K562 (cell line): ENCODE measurements around the gene BSCL2. TPM values are rescaled to one million over a fixed set of nuclear protein-coding genes. Genes with fewer than 3 reads are reported as not detected.

Source experiments
- ATAC-seq: fragments of 200-7000 bp; cut with Tn5 transposase; 3 replicates; pipeline ENCODE4 v1.9.1; 2020; ENCODE audit warnings: moderate library complexity
- BruUV-seq: library from RNA; stranded (reverse); fragments of 400-500 nt; replicated peaks from 2 replicates; lab custom pipeline; 2021; lab: Mats Ljungman, UMichigan
- CTCF ChIA-PET: fragments of 300-600 bp; formaldehyde crosslinking; extraction: SDS; loops from one replicate; lab custom pipeline; 2021; ENCODE audit warnings: low intra/inter-chr PET ratio; lab: Yijun Ruan, JAX
- POLR2A ChIA-PET: fragments of 300-600, 350-650 bp; sonication (Branson Sonifier 250); formaldehyde crosslinking; extraction: SDS; loops from one replicate; lab custom pipeline; 2021; ENCODE audit warnings: antibody characterized with exemption, inconsistent platforms; lab: Yijun Ruan, JAX
- DNase-seq, 4 experiments: peaks; one replicate each; pipeline versions ENCODE4 v3.0.0 to v3.0.0-alpha.2; 2011 to 2018; ENCODE audit warnings: low spot score in 3 of 4, mixed read lengths in 3 of 4; ENCODE audit errors: extremely low read depth in 1 of 4
- FAIRE-seq: peaks from 2 replicates; lab custom pipeline; 2011; peaks lifted over from hg19 to GRCh38; lab: Jason Lieb, UNC
- H2AFZ ChIP-seq: 2 replicates; pipeline ENCODE4 v1.6.0; 2011; ENCODE audit warnings: low read depth, low read length, control low read depth, inconsistent platforms
- H3K27ac ChIP-seq: fragments of 200-600 bp; 3 replicates; pipeline ENCODE4 v1.8.0; 2011; ENCODE audit warnings: low read depth, mild to moderate bottlenecking, control low read depth, inconsistent platforms, low read length, moderate library complexity, mixed read lengths; ENCODE audit errors: extremely low read depth
- H3K27me3 ChIP-seq, 2 experiments: fragments of 300-600 bp in 1 of 2; 2 replicates in 1 of 2; 3 replicates in 1 of 2; pipeline versions ENCODE4 v1.6.0 to v1.8.0; 2011; ENCODE audit warnings: inconsistent platforms in 2 of 2, low read length in 2 of 2, mild to moderate bottlenecking in 1 of 2, mixed read lengths in 1 of 2, moderate library complexity in 1 of 2; ENCODE audit not compliant: control insufficient read depth in 2 of 2, insufficient read depth in 2 of 2
- H3K36me3 ChIP-seq: fragments of 300-600 bp; 3 replicates; pipeline ENCODE4 v1.8.0; 2011; ENCODE audit warnings: mild to moderate bottlenecking, low read length, inconsistent platforms; ENCODE audit not compliant: control insufficient read depth, insufficient read depth
- H3K4me1 ChIP-seq, 2 experiments: fragments of 200-600 bp in 1 of 2; replicated peaks in 1 of 2; 2 replicates in 1 of 2; 3 replicates in 1 of 2; pipeline versions ENCODE4 v1.5.1 to v1.8.0; 2011; ENCODE audit warnings: inconsistent platforms in 2 of 2, low read length in 2 of 2, mild to moderate bottlenecking in 1 of 2, mixed read lengths in 1 of 2, moderate library complexity in 1 of 2; ENCODE audit not compliant: control insufficient read depth in 2 of 2, insufficient read depth in 2 of 2
- H3K4me2 ChIP-seq: 2 replicates; pipeline ENCODE4 v1.6.1; 2011; ENCODE audit warnings: low read length, control low read depth, inconsistent platforms, mixed read lengths; ENCODE audit not compliant: insufficient read depth
- H3K4me3 ChIP-seq: fragments of 200-600 bp; sonication (generic), shearing (Covaris generic); 2 replicates; pipeline ENCODE4 v1.5.1; 2016; ENCODE audit warnings: control low read depth, inconsistent platforms
- H3K79me2 ChIP-seq: fragments of 200-600 bp; 3 replicates; pipeline ENCODE4 v1.8.0; 2011; ENCODE audit warnings: low read length, inconsistent platforms; ENCODE audit not compliant: control insufficient read depth, insufficient read depth
- H3K9ac ChIP-seq, 2 experiments: 2 replicates each; pipeline versions ENCODE4 v1.6.0 to v1.6.1; 2011; ENCODE audit warnings: low read depth in 2 of 2, low read length in 2 of 2, control low read depth in 1 of 2, inconsistent platforms in 1 of 2, mild to moderate bottlenecking in 1 of 2, mixed read lengths in 1 of 2; ENCODE audit not compliant: insufficient read depth in 1 of 2
- H3K9me1 ChIP-seq: one replicate; pipeline ENCODE4 v1.6.0; 2011; ENCODE audit warnings: inconsistent platforms, mild to moderate bottlenecking, low read length, moderate library complexity; ENCODE audit not compliant: control insufficient read depth, insufficient read depth
- H3K9me3 ChIP-seq: replicated peaks from 2 replicates; pipeline ENCODE4 v1.5.1; 2011; ENCODE audit warnings: low read depth, low read length, inconsistent platforms; ENCODE audit not compliant: control insufficient read depth, insufficient read depth
- H4K20me1 ChIP-seq: replicated peaks from 2 replicates; pipeline ENCODE4 v1.6.1; 2011; ENCODE audit warnings: low read length, inconsistent platforms, mixed read lengths; ENCODE audit not compliant: control insufficient read depth, insufficient read depth
- CBX1 ChIP-seq: sonication (generic); IDR thresholded peaks from 2 replicates; pipeline ENCODE4 v1.6.1; 2016; ENCODE audit warnings: antibody characterized with exemption, low read depth, mild to moderate bottlenecking
- CHD1 ChIP-seq: fragments of 200-600 bp; sonication (generic); IDR thresholded peaks from one replicate; pipeline ENCODE4 v1.6.1; 2012; ENCODE audit warnings: mild to moderate bottlenecking, moderate library complexity, low read length, inconsistent platforms
- HLTF ChIP-seq: fragments of 450-650 bp; IDR thresholded peaks from 2 replicates; pipeline ENCODE4 v1.6.1; 2016
- KDM5B ChIP-seq: fragments of 200-600 bp; sonication (generic); IDR thresholded peaks from 2 replicates; pipeline ENCODE4 v1.6.1; 2012; ENCODE audit warnings: low read depth, mild to moderate bottlenecking, moderate library complexity, low read length, control low read depth, inconsistent platforms; ENCODE audit not compliant: insufficient replicate concordance
- MXI1 ChIP-seq: IDR thresholded peaks from 2 replicates; pipeline ENCODE4 v1.6.1; 2011; ENCODE audit warnings: low read depth, mild to moderate bottlenecking, improper control_type of control experiment, low read length
- POLR2A ChIP-seq: fragments of 450-650 bp; conservative IDR thresholded peaks from 2 replicates; pipeline ENCODE4 v1.6.1; 2016
- RBFOX2 ChIP-seq: fragments of 200-400 bp; formaldehyde crosslinking; IDR thresholded peaks from 2 replicates; pipeline ENCODE4 v1.6.1; 2017; ENCODE audit warnings: low read depth, mild to moderate bottlenecking, low read length, moderate library complexity
- SIN3A ChIP-seq, 2 experiments: fragments of 150-350 bp in 1 of 2; IDR thresholded peaks; 2 replicates each; pipeline ENCODE4 v1.6.1; 2011 to 2016; ENCODE audit warnings: borderline replicate concordance in 2 of 2, low read depth in 2 of 2, low read length in 2 of 2, mild to moderate bottlenecking in 2 of 2, moderate library complexity in 2 of 2; ENCODE audit not compliant: control insufficient read depth in 1 of 2
- SIRT6 ChIP-seq: IDR thresholded peaks from one replicate; pipeline ENCODE4 v1.6.1; 2012; ENCODE audit warnings: low read depth, mild to moderate bottlenecking, control low read depth, inconsistent platforms, low read length, moderate library complexity
- SNRNP70 ChIP-seq: fragments of 200-400 bp; formaldehyde crosslinking; optimal IDR thresholded peaks from 2 replicates; pipeline ENCODE3; 2017; ENCODE audit warnings: low read depth, low read length
- SRSF3 ChIP-seq: fragments of 200-400 bp; formaldehyde crosslinking; IDR thresholded peaks from 2 replicates; pipeline ENCODE4 v1.6.1; 2016; ENCODE audit warnings: mild to moderate bottlenecking, low read length, moderate library complexity; ENCODE audit not compliant: insufficient read depth
- SUPT5H ChIP-seq: fragments of 450-650 bp; IDR thresholded peaks from 2 replicates; pipeline ENCODE4 v1.6.1; 2016
- TCFL5 ChIP-seq: fragments of 250-450 bp; sonication (Bioruptor Pico); conservative IDR thresholded peaks from 2 replicates; pipeline ENCODE4 v1.6.1; 2021; ENCODE audit warnings: mild to moderate bottlenecking, moderate library complexity, matching md5 sums
- ZNF124 ChIP-seq: sonication (generic); formaldehyde crosslinking; IDR thresholded peaks from 2 replicates; pipeline ENCODE4 v1.8.1; 2022; ENCODE audit warnings: missing genetic modification reagents
- ZNF436 ChIP-seq: fragments of 250-450, 450-650 bp; sonication (Bioruptor Pico); formaldehyde crosslinking; IDR thresholded peaks from 2 replicates; pipeline ENCODE4 v1.7.0; 2020; ENCODE audit warnings: mild to moderate bottlenecking
- WGBS: fragments of 100-300 bp; shearing (Covaris generic); methylation state at CpG from one replicate; pipeline ENCODE4 v1.1.6; 2016; ENCODE audit warnings: low coverage, mixed read lengths; ENCODE audit not compliant: insufficient coverage; ENCODE audit errors: missing lambda C conversion rate; 5-methylcytosine and 5-hydroxymethylcytosine counted together
- in situ Hi-C: fragments of 300-500 bp; cut with MboI; formaldehyde crosslinking; loops from 4 replicates; pipeline ENCODE4 v1.15.0; 2018; ENCODE audit warnings: inconsistent platforms, mixed read lengths
- intact Hi-C: fragments of 100-400 bp; cut with micrococcal nuclease; formaldehyde crosslinking; loops from 2 replicates; pipeline ENCODE4 v1.14.2; 2022
- polyA plus RNA-seq, 8 experiments: library from polyadenylated mRNA; depleted of rRNA in 4 of 8; stranded (reverse) in 5 of 8; unstranded in 3 of 8; fragments of >200 nt; fragmentation: Nextera tagmentation in 2 of 8; fragmentation: Illumina TruSeq in 1 of 8; extraction: Ambion mirVana in 2 of 8; extraction: Trizol in 1 of 8; gene quantifications; 2 replicates each; pipeline versions ENCODE4 v1.2.1 to v1.2.3, GENCODE V29; 2011 to 2014; ENCODE audit warnings: inconsistent platforms in 1 of 8, missing spikeins in 1 of 8
- total RNA-seq, 7 experiments: library from RNA; depleted of rRNA in 6 of 7; stranded (reverse); fragments of >200 nt in 6 of 7; fragmentation: Illumina TruSeq in 2 of 7; extraction: Trizol in 2 of 7; gene quantifications; 2 replicates each; pipeline versions ENCODE4 v1.2.1 to v1.2.3, GENCODE V29; 2011 to 2021; ENCODE audit warnings: low replicate concordance in 1 of 7
- TF ChIP-seq, protein P1 (sequence below): sonication (generic); formaldehyde crosslinking; IDR thresholded peaks from 2 replicates; pipeline ENCODE4 v1.8.0; 2022; ENCODE audit warnings: mild to moderate bottlenecking, low read depth, missing genetic modification reagents
- TF ChIP-seq, protein P2 (sequence below): sonication (generic); formaldehyde crosslinking; IDR thresholded peaks from 2 replicates; pipeline ENCODE4 v1.8.1; 2023; ENCODE audit warnings: mild to moderate bottlenecking, missing genetic modification reagents, moderate library complexity
- TF ChIP-seq, protein P3 (sequence below), 2 experiments: fragments of 450-650 bp in 1 of 2; sonication (generic) in 1 of 2; formaldehyde crosslinking in 1 of 2; IDR thresholded peaks in 1 of 2; conservative IDR thresholded peaks in 1 of 2; 2 replicates each; pipeline versions ENCODE4 v1.6.1 to v1.8.1; 2016 to 2023; ENCODE audit warnings: mild to moderate bottlenecking in 2 of 2, moderate library complexity in 2 of 2, inconsistent platforms in 1 of 2, missing genetic modification reagents in 1 of 2

The BSCL2 gene
- total and polyA plus RNA-seq, 9 of the 15 experiments (the other 6 are each of a cell fraction or from before 2014, with no cell fraction given): 18.9 to 51.7 (median 35.2) TPM

DNA sequence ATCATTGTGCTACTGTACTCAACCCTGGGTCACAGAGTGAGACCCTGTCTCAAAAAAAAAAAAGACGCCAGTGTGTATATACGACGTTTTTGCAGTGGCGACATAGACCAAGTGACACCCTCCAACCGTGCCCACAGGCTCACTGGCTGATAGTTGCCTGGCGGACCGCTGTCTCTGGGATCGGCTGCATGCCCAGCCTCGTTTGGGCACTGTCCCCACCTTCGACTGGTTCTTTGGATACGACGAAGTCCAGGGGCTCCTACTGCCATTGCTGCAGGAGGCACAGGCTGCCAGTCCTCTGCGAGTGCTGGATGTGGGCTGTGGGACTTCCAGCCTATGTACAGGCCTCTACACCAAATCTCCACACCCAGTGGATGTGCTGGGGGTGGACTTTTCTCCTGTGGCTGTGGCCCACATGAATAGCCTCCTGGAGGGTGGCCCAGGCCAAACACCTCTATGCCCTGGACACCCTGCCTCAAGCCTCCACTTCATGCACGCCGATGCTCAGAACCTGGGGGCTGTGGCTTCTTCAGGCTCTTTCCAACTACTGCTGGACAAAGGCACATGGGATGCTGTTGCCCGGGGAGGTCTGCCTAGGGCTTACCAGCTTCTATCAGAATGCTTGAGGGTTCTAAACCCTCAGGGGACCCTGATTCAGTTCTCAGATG, 40.8 kb downstream of the BSCL2 start:
- ATAC-seq (peak; percentile 2), DNase-seq (peak in 2 of 4 experiments; percentile 19 to 20), FAIRE-seq (no peak)
- Histone ChIP-seq H3K36me3 (peaks cover 53% of the 10 kb centered on the region), H3K27me3 (no peaks in the 10 kb centered on the region), H3K27ac (peak overlapping the region; percentile 72), H3K79me2 (peaks cover 88% of the 10 kb centered on the region), H2AFZ (no peak overlapping the region), H3K4me3 (peak overlapping the region; percentile 73), H3K4me2 (peak overlapping the region; percentile 97), H3K9ac (peak overlapping the region; percentile 85 to 100), H3K9me3 (no peaks in the 10 kb centered on the region), H3K9me1 (no peaks in the 10 kb centered on the region), H3K4me1 (peaks cover 19 to 41% of the 10 kb centered on the region in 2 experiments; a peak in 4 of 5 replicates), H4K20me1 (peaks cover 7% of the 10 kb centered on the region; the same call in 1 of the 2 replicates)
- in situ Hi-C loops: no loop called here
- ChIA-PET POLR2A (interaction anchor here (0.5 to 8.8 kb wide), 33 partner anchors 9 to 296 kb away, joined by 3 to 161 read pairs (median 11); partner anchors contain the start of genes B3GAT3, EEF1G, EML3 and GANAB), CTCF (interaction anchor here (0.7 kb wide), 1 partner anchor 34 kb away, joined by 3 read pairs; no protein-coding TSS in a partner anchor)
- 2% methylated on average over 16 of the region's 16 CpGs for WGBS
- intact Hi-C loops: loop anchor here (5.0 kb wide), 1 partner anchor 176 kb away; no protein-coding TSS in a partner anchor
- no TSS peak for BruUV-seq
- TF ChIP-seq SIN3A (IDR thresholded peaks at IDR 0.05; ENCODE audit: borderline replicate concordance in 2 of 2, control insufficient read depth in 1 of 2, low read depth in 2 of 2, low read length in 2 of 2): 0 out of 4 replicates have a peak, but pooled peaks of 1 of the 2 experiments have one; percentile 7
- peak; percentile 13; the same call in 1 of the 2 replicates for TF ChIP-seq MXI1
- TF ChIP-seq ZNF124 (CRISPR knock-in tag): no peak
- peak; percentile 30 for TF ChIP-seq POLR2A
- 0 out of 2 replicates have a peak, but pooled peaks have one; percentile 15 for TF ChIP-seq SUPT5H
- TF ChIP-seq, protein P1, sequence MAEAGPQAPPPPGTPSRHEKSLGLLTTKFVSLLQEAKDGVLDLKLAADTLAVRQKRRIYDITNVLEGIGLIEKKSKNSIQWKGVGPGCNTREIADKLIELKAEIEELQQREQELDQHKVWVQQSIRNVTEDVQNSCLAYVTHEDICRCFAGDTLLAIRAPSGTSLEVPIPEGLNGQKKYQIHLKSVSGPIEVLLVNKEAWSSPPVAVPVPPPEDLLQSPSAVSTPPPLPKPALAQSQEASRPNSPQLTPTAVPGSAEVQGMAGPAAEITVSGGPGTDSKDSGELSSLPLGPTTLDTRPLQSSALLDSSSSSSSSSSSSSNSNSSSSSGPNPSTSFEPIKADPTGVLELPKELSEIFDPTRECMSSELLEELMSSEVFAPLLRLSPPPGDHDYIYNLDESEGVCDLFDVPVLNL (CRISPR knock-in tag): 0 out of 2 replicates have a peak, but pooled peaks have one; percentile 28
- TF ChIP-seq RBFOX2: 0 out of 2 replicates have a peak, but pooled peaks have one; percentile 2
- no peak for TF ChIP-seq SRSF3
- TF ChIP-seq SIRT6: peak; percentile 52
- peak; percentile 36 for TF ChIP-seq KDM5B
- 0 out of 2 replicates have a peak, but pooled peaks have one; percentile 31 for TF ChIP-seq ZNF436 (CRISPR knock-in tag)
- no peak for TF ChIP-seq TCFL5 (CRISPR knock-in tag)
- TF ChIP-seq, protein P2, sequence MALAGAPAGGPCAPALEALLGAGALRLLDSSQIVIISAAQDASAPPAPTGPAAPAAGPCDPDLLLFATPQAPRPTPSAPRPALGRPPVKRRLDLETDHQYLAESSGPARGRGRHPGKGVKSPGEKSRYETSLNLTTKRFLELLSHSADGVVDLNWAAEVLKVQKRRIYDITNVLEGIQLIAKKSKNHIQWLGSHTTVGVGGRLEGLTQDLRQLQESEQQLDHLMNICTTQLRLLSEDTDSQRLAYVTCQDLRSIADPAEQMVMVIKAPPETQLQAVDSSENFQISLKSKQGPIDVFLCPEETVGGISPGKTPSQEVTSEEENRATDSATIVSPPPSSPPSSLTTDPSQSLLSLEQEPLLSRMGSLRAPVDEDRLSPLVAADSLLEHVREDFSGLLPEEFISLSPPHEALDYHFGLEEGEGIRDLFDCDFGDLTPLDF (CRISPR knock-in tag): no peak
- TF ChIP-seq CHD1: peak; percentile 93
- TF ChIP-seq HLTF: no peak
- TF ChIP-seq, protein P3, sequence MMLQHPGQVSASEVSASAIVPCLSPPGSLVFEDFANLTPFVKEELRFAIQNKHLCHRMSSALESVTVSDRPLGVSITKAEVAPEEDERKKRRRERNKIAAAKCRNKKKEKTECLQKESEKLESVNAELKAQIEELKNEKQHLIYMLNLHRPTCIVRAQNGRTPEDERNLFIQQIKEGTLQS (IDR thresholded peaks at IDR 0.05): no peak
- TF ChIP-seq, protein P3 (CRISPR knock-in tag; conservative IDR thresholded peaks at IDR 0.05): peak; percentile 18; the same call in 1 of the 2 replicates
- TF ChIP-seq SNRNP70: peak; percentile 89
- TF ChIP-seq CBX1: 0 out of 2 replicates have a peak, but pooled peaks have one; percentile 36
